Cardiac septum (tissue), 1 donor: ENCODE data around the gene NTSR2. TPM values are rescaled to one million over a fixed set of nuclear protein-coding genes. Genes with fewer than 3 reads are reported as not detected.

Experiments
- DNase-seq: peaks from one replicate; pipeline ENCODE4 v3.0.0-alpha.2; 2020; ENCODE audit warnings: low spot score
- intact Hi-C: fragments of 100-400 bp; cut with DNase I; formaldehyde crosslinking; loops from one replicate; pipeline ENCODE4 v1.14.0; 2022
- total RNA-seq: library from RNA; stranded (reverse); fragmentation: NEBNext Ultra II Directional; extraction: Animal tissue kit (Norgen Biotek cat#: 25700); gene quantifications from one replicate; pipeline ENCODE4 v1.2.1, GENCODE V29; 2021
- donor health status: DM: no; HTN: no; CAD: no.

Gene NTSR2
- total RNA-seq, 1 donor from 2014 or later, result not detected

DNA sequence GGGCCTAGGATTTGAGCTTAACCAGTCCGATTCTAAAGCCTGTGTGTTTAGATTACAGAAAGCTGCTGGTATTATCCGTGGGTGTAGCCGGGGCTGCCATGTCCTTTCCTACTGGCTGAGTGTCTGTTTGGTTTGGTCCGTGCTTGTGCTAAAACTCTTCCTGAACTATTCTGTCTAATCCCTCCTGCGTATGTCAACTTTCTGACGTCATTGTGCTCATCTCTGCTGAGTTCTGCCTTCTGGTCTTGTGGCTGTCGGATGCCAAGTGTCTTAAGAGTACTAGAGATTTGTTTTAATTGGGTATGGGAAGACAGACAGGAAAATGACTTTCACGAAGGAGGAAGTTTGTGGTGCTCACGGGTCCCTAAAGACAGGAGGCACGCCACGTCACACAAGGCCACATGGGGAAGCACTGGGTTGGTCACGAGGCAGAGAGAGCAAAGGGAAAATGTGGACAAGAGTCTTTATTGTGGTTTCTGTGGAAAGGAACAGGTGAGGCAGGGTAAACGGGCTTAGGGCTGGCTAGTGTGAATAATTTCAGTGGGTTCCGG is 31.8 kb upstream of the NTSR2 start:
- DNase-seq, result no peak
- intact Hi-C loops, result no loop called here

DNA sequence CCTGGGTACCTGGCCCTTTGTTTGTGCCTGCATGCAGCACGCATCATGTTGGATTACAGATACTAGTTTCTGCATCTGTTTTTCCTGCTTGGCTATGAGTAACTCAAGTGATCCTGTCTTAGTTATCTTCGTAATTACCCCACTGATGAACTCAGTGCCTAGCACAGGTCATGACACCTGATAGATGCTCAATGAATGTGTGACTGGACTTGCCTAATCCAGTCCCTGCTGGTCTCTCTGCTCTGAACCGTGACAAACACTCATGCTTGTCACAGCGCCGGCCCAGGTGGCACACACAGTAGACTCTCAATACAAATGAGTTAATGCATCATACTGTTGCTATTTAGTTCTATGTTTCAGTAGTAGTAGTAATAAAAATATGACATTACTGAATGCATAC is 31.2 kb upstream of the NTSR2 start:
- DNase-seq, result no peak
- intact Hi-C loops, result no loop called here

DNA sequence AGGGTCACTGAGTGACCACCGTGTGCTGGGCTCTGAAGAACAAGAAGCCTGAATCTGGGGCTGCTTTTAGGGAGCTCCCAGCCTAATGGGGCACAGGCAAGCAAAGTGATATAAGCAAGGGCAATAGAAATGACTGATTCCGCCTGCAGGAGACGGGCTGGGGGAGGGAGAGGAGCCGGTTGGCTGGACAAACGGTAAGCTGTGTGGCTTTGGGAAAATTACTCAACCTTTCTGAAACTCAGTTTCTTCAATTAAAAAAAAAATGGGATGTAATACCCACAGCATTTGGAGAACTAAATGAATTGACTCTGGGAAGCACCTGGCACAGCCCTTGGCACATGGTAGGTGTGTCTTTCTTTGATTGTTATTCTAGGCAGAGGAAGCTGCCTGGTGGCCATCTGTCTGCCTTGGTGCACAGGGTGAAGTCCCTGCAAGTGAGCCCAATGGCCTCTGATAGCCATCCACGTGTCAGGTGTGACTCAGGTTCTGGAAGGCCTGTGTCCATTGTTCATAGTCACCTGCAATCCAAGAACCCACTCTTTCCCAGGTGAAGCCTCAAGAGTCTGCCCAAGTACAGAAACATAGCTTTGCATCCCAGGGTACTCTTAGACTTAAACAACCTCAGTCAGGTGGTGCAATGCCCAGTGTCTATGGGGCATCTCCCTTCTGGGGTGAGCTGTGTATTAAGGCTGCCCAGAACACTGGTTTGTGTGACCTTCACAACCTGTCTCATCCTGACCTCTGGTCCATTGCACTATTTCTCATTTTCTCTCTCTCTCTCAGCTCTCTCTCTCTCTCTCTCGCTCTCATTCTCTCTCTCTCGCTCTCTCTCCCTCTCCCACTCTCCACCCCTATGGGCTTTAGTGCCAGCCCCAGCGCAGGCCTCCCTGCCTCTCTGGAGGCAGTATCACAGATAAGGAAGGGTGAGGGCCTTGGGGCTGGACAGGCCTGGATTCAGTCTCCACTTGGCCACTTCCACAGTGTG is 30.0 kb upstream of the NTSR2 start:
- intact Hi-C loops, result loop anchor here (5.0 kb wide), 1 partner anchor 47 kb away; the partner anchor contains the start of gene LPIN1
- no peak for DNase-seq

DNA sequence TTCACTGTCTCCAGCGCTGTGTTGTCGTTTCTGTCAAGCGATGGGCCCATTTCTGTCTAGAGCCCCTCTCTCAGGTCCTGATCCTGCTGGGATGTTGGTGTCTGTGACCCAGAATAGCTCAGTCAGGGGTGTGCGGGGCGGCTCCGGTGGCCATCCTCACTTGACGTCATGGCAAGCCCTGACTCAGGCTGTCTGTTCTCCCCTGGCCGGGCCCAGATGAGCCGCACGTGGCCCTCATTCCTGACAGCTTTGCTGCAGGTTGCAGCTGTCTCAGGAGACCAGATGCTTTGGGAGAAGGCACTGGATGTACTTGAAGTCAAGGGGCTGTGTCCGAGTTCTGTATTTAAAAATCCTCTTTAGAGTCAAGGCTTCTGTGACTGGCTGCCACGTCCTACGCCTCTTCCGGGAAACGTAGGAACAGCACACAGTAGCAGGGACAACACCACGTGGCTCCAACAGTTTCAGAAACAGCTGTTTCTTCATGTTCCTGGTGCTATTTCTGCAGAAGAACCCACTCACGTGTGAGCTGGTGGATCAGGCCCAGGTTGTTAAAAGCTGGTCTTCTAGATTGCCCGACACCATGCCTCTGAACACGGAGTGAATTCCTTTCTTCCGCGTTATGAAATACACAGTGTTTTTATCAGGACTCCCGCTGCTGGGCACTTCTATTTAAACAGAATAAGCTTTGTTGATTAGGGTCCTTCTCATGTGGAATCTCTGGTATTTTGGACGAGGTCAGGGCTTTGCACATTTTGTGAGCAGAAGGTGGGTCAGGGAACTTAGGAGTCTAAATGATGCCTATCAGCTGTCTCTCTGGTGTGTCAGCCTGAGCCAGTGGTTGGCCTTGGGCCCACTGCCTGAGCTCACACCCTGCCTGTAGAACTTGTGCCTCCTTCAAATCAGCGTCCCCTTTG is 28.3 kb upstream of the NTSR2 start:
- DNase-seq, result no peak
- intact Hi-C loops, result loop anchor here (5.0 kb wide), 1 partner anchor 49 kb away; the partner anchor contains the start of gene LPIN1

DNA sequence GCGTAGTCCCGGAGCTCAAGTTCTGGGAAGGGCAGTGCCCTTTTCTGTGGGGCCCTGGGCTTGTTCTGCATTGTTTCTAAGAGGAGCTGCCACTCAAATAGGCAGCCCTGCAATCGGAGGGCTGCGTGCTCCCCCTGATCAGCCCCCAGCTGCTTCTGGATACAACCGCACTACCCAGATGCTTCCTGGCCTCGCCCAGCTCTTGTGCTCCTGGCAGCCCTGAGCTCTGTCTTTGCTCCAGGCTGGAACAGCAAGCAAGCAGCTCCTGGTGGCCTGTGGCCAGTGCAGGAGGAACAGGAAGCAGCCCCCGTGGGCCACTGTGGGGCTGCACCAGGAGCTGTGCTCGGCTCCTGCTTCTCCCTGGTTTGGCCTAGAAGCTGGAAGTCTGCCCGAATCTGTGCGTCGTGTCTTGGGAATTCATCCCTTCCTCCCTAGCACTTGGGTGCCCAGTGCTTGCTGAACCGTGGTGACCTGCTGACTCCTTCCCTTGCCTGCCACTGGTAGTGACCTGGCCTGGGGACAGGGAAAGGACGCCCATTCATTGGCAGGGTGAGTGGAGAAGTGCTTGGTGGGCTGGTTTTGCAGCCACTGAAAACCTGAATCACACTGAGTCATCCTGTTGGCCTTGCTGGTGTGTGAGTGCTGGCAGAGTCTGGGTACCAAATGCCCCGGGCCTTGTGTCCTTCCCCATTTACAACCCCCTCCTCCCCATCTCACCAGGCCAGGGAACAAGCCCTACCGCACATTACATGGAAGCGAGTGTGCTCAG is 27.3 kb upstream of the NTSR2 start:
- no peak for DNase-seq
- intact Hi-C loops, result loop anchor here (5.0 kb wide), 1 partner anchor 50 kb away; the partner anchor contains the start of gene LPIN1

DNA sequence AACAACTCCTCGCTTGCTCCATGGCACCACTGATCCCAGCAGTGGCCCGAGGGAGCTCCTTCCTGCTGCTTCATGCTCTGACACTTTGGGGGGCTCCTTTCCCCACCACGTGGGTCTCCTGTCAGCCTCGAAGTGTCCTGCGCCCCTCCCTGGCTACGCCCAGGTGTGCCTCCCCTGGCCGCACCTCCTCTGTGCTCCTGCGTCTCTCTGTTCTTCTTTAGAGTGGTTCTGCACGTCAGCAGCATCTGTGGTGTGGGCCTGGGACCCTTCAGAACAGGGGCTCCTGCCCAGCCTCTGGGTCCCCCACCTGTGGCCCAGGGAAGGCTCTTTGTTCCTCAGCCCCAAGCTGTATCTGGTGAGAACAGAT is 26.7 kb upstream of the NTSR2 start:
- intact Hi-C loops, result loop anchor here (5.0 kb wide), 1 partner anchor 51 kb away; the partner anchor contains the start of gene LPIN1
- DNase-seq, result no peak

DNA sequence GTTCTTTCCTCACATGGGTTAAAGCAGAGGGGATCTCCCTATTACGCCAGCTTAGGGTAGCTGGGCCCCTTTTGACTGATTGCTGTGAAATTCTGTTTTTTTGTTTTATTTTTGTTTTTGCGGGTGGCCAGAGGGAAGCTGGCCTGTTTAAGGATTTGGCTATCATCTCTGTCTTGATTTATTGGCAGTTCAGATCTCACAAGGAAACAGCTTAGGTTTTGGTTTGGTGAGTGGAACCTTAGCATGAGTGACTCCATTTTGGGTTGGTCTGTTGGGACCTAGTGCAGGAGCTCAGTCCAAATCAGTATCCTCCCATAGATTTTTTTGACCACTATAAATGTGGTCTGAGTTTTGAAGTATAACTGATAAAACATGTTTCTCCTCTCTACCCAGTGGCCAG is 25.6 kb upstream of the NTSR2 start:
- intact Hi-C loops, result loop anchor here (5.0 kb wide), 1 partner anchor 52 kb away; the partner anchor contains the start of gene LPIN1
- DNase-seq, result no peak

DNA sequence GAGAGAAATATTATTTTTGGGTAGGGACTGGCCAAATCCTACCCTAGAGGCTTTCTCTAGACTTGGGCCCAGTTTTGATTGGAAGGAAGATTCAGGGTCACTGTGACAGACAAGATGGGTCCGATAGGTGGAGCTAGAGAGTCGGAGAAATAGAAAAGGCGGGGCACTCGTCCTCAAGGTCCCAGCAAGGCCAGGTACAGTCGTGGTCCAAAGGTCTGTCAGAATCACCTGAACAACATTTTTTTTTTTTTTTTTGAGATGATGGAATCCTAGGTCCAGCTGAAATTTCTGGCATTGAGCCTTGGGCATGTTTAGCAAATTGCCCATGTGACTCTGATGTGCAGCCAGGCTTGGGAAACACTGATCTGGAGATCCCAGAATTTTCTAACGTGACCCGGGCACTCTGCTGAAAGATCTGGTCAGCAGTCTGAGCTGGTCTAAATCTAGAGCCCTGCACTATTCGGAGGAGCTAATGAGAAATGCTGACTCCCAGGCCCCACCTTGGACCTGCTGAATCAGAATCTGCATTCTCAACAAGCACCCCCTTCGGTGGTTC is 23.0 kb upstream of the NTSR2 start:
- no peak for DNase-seq
- intact Hi-C loops, result loop anchor here (2.0 kb wide), 1 partner anchor 86 kb away; no protein-coding TSS in a partner anchor

DNA sequence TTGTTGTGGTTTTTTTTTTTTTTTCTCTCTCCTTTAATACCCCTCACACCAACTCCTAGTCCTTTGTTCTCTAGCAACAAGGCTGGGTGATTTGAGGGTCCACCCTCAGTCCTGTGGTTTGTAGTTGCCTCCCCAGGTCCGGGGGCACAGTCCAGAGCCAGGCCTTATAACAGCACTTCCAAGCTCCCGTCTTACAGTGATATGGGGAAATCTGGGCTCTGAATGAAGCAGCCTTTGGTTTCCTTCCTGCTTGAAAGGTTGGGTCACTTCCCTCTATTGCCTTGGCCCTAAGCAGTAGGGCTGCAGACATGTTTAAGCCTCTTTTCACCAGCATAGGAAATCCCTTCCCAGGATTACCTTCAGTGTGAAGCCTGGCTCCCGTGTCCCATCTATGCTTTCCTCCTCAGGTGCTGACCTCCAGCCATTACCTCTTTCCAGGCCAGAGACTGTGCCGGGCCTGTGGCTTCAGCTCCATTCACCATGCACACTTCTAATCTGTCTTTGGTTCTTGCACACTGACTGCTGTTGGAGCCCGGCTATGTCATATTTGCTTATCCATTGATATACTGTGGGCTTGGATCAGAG is 21.2 kb upstream of the NTSR2 start:
- DNase-seq, result no peak
- intact Hi-C loops, result no loop called here

DNA sequence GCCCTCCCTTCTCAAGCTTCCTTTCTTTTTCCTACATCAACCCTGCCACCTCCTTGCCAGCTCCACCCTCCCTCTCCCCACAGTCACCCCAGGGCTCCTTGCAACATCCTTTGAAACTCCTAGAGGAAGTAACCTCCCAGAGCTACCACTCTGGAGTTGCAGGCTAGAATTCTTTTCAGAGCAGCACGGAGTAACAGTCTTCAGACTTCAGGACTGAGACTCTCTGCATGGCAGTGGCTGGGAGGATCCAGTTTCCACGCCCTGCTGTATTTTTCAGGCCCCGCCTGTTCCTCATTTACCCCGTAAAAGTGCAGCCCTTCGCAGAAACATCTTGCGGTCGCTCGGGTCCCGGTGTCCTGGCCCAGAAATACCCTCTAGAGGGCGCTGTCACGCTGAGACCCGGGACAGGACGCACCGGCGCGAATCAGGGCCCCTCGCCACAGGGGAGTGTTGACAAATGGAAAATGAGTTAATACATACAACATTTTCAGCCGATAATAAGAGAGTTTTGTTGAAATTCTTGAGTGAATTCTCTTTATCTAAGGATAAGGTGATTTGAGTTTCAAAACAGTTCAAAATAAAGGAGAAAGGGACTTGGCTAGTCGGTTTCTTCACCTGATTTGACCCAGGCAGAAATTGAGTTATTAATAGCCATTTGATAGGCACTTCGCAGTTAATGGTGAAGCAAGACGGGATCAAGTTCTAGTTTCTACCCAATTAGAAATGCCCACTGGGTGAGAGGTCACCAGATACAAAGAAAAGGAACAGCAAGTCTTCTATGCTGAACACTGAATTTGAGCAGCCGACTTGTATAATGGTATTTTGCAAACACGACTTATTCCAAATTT is 18.5 kb upstream of the NTSR2 start:
- intact Hi-C loops, result no loop called here
- DNase-seq, result peak; percentile 88

DNA sequence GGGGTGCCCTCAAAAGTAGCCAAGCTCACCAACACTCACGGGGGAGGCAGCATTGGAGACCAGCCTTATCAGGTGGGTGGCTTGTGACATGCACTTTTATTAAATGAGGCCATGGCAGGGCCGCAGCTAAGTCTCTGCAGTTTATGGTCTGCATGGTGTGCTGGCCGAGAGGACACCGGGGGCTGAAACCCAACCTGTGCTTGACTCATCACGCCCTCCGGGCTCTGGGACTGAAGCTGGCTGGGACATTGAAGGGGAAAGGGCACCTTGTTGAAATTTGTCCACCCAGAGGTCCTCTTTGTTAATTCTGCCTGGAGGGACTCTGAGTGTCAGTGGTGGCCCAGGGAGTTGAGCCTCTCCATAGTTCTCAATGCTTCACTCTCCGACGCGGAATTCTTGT is 17.7 kb upstream of the NTSR2 start:
- intact Hi-C loops, result no loop called here
- DNase-seq, result no peak

DNA sequence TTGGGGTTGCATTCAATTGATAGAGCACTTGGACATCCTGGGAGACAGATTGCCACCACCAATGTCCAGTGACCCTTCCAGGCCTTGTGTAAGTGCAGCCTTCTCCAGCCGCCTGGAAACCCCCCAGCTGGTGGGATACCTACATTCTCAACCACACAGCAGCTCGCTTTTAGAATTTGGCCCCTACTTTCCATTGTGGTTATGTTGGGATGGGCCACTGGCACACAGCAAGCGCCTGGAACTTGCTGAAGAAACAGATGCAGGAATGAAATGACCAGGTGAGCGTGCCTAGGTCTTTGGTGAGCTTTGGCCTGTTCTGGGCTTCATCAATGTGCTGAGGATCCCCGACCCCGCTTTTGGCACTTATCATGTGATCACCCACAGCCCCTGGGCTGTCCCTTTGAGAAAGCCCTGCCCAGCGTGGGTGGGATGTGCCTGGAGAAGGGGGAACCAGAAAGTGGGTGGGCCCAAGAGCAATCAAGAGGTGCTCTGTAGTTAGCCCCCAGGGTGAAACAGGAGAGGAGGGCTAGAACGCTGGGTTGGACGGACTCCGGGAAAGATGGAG is 16.0 kb upstream of the NTSR2 start:
- DNase-seq, result no peak
- intact Hi-C loops, result no loop called here

DNA sequence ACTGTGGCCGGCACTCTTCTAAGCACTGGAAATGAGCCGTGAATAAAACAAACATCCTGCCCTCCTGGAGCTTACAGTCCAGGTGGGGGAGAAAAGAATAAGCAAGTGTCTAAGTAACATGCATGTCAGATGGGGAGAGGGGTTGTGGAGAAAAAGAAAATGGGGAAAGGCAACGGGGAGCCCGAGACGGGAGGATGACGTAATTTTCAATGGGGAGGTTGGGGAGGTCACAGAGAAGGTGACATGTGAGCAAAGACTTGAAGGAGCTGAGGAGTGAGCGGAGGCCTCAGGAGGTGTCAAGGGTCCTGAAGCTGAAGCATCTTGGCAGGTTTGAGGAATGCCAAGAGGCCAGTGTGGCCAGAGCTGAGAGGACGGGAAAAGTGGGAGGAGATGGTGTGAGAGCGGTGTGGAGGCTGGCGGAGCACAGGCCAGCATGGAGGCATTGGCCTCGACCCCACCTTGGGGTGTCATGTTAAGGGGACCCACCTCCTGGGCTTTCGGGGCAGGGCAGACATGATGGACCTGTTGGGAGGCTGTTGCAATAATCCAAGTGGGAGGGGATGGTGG is 15.0 kb upstream of the NTSR2 start:
- intact Hi-C loops, result no loop called here
- peak; percentile 46 for DNase-seq

DNA sequence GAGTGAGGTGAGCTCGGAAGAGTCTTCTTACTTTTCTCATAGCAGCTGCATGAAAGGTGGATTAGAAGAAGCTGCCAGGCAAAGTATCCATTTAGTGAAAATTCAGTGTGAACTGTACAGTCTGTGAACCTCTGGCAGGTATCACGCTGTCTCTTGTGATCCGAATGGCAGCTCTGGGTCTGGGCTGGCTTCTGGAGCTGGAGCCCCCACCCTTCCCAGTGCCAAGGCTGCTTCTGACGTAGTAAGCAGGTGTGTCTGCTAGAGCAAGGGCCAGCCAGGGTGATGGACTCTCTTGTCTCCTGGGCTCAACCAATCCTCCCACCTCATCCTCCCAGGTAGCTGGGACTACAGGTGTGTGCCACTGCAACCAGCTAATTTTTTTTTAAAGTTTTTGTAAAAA is 14.0 kb upstream of the NTSR2 start:
- intact Hi-C loops, result no loop called here
- no peak for DNase-seq

DNA sequence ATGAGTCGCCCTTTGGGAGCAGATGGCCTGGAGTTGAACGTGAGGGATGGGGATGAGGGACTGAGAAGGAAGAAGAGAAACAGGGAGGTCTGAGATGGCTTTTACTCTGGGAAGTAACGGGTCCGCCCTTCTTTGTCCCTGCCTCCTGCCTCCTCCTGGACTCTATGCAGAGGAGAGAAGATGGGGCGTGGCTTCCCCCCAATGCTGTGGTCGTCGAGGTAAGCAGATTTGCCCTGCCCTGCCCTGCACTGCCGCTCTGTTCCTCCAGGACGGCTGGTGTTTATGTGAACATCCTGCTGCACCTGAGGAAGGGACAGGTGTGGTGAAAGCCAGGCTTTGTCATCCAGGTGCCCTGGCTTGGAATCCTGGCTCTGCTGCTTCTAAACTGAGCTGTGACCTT is 13.5 kb upstream of the NTSR2 start:
- DNase-seq, result peak; percentile 38
- intact Hi-C loops, result no loop called here

DNA sequence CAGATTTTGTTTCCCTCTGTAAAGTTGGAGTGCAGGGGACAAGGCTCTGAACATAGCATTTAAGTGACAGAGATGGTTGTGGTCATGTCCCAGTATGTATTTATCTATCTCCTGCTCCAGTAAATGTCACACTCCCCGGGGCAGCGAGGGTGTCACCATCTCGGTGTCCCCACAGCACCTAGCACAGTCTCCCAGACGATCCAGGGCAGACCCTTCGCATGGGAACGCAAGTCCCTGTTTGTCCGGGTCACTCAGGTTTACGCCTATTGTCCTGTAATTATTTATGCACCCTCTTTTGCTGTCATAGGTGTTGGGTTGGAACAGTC is 12.6 kb upstream of the NTSR2 start:
- DNase-seq, result peak; percentile 68
- intact Hi-C loops, result no loop called here
